DND-41 (cell line): ENCODE measurements around the gene SPEF2.

ENCODE experiments used
- ATAC-seq: fragments of 200-7000 bp; cut with Tn5 transposase; 3 replicates; pipeline ENCODE4 v1.9.1; 2021; ENCODE audit warnings: low read depth; ENCODE audit not compliant: insufficient read depth
- DNase-seq: peaks from one replicate; pipeline ENCODE4 v3.0.0-alpha.2; 2020
- H2AFZ ChIP-seq: 2 replicates; pipeline ENCODE4 v1.6.0; 2012; ENCODE audit warnings: low read depth, low read length
- H3K27ac ChIP-seq: 2 replicates; pipeline ENCODE4 v1.5.1; 2012; ENCODE audit warnings: low read length, inconsistent platforms
- H3K27me3 ChIP-seq: fragments of 200-600 bp; sonication (generic); 2 replicates; pipeline ENCODE4 v1.6.0; 2012; ENCODE audit warnings: low read length, mild to moderate bottlenecking, inconsistent platforms; ENCODE audit not compliant: insufficient read depth, poor library complexity
- H3K36me3 ChIP-seq: 2 replicates; pipeline ENCODE4 v1.5.1; 2012; ENCODE audit warnings: low read length, inconsistent platforms; ENCODE audit not compliant: insufficient read depth
- H3K4me1 ChIP-seq: 2 replicates; pipeline ENCODE4 v1.5.1; 2012; ENCODE audit warnings: mild to moderate bottlenecking, low read length; ENCODE audit not compliant: insufficient read depth
- H3K4me2 ChIP-seq: 2 replicates; pipeline ENCODE4 v1.6.0; 2012; ENCODE audit warnings: mild to moderate bottlenecking, moderate library complexity, low read length, inconsistent platforms; ENCODE audit not compliant: insufficient read depth
- H3K4me3 ChIP-seq, 2 experiments: fragments of 200-600 bp in 1 of 2; shearing (Covaris generic) in 1 of 2; 2 replicates each; pipeline ENCODE4 v1.5.1; 2012 to 2016; ENCODE audit warnings: inconsistent platforms in 2 of 2, low read length in 2 of 2, mild to moderate bottlenecking in 2 of 2, low read depth in 1 of 2, moderate library complexity in 1 of 2
- H3K79me2 ChIP-seq: 2 replicates; pipeline ENCODE4 v1.6.0; 2012; ENCODE audit warnings: low read length, inconsistent platforms; ENCODE audit not compliant: insufficient read depth
- H3K9ac ChIP-seq: 2 replicates; pipeline ENCODE4 v1.6.0; 2012; ENCODE audit warnings: low read depth, mild to moderate bottlenecking, inconsistent platforms, low read length, moderate library complexity
- H3K9me3 ChIP-seq: 2 replicates; pipeline ENCODE4 v1.5.1; 2012; ENCODE audit warnings: low read length, moderate library complexity, mild to moderate bottlenecking, inconsistent platforms; ENCODE audit not compliant: insufficient read depth, severe bottlenecking
- H4K20me1 ChIP-seq: 2 replicates; pipeline ENCODE4 v1.6.0; 2012; ENCODE audit warnings: low read length; ENCODE audit not compliant: insufficient read depth
- CTCF ChIP-seq: IDR thresholded peaks from 2 replicates; pipeline ENCODE4 v1.5.1; 2012; ENCODE audit warnings: borderline replicate concordance, low read length, moderate library complexity, mild to moderate bottlenecking; ENCODE audit not compliant: poor library complexity, severe bottlenecking; ENCODE audit errors: extremely low read depth
- EZH2 ChIP-seq: IDR thresholded peaks from 3 replicates; pipeline ENCODE4 v1.6.1; 2012; ENCODE audit warnings: borderline replicate concordance, low read depth, mild to moderate bottlenecking, moderate library complexity, low read length, inconsistent platforms; ENCODE audit not compliant: severe bottlenecking

The SPEF2 gene

GRCh38 chr5:35593338-35593737 lies 24.3 kb upstream of the SPEF2 start:
- Histone ChIP-seq H3K9ac (no peak overlapping the region), H3K4me1 (no peaks in the 10 kb centered on the region), H3K9me3 (no peaks in the 10 kb centered on the region), H4K20me1 (no peaks in the 10 kb centered on the region), H2AFZ (no peak overlapping the region), H3K4me2 (no peak overlapping the region), H3K27ac (no peak overlapping the region), H3K79me2 (no peaks in the 10 kb centered on the region), H3K36me3 (no peaks in the 10 kb centered on the region), H3K27me3 (no peaks in the 10 kb centered on the region), H3K4me3 (no peak overlapping the region)
- DNase-seq = no peak
- no peak for TF ChIP-seq CTCF
- no peak for TF ChIP-seq EZH2
- ATAC-seq = no peak

- Histone ChIP-seq H3K4me2 (no peak overlapping the region), H3K27ac (no peak overlapping the region), H2AFZ (no peak overlapping the region), H3K27me3 (no peaks in the 10 kb centered on the region), H3K4me1 (no peaks in the 10 kb centered on the region), H3K9ac (no peak overlapping the region), H3K4me3 (no peak overlapping the region), H4K20me1 (no peaks in the 10 kb centered on the region), H3K36me3 (no peaks in the 10 kb centered on the region), H3K79me2 (no peaks in the 10 kb centered on the region), H3K9me3 (peaks cover 2% of the 10 kb centered on the region)
- DNase-seq (no peak), ATAC-seq (no peak)
- TF ChIP-seq CTCF = peak; percentile 27
- TF ChIP-seq EZH2 = no peak
These were observed 18.8 kb upstream of the SPEF2 start for GRCh38 chr5:35598707-35599370.

GRCh38 chr5:35600591-35600990 lies 17.1 kb upstream of the SPEF2 start:
- Histone ChIP-seq H3K9ac (no peak overlapping the region), H3K4me1 (no peaks in the 10 kb centered on the region), H3K36me3 (no peaks in the 10 kb centered on the region), H3K9me3 (peaks cover 2% of the 10 kb centered on the region), H4K20me1 (no peaks in the 10 kb centered on the region), H3K4me2 (no peak overlapping the region), H3K79me2 (no peaks in the 10 kb centered on the region), H3K4me3 (no peak overlapping the region), H2AFZ (no peak overlapping the region), H3K27ac (no peak overlapping the region), H3K27me3 (no peaks in the 10 kb centered on the region)
- DNase-seq (no peak), ATAC-seq (no peak)
- TF ChIP-seq CTCF = no peak
- TF ChIP-seq EZH2 = no peak
